HG02759 (cell line): Measurements from ENCODE around the gene ATE1.
"Not testable (repeated sequence)": the region's sequence is repeated elsewhere in the genome, so short reads cannot be mapped to it uniquely, and the experiment has no call there.

Source experiments
- ATAC-seq: cut with Tn5 transposase; IDR thresholded peaks from one replicate; pipeline ENCODE4 v1.9.1; 2021; ENCODE audit warnings: mild to moderate bottlenecking, moderate library complexity; ENCODE audit not compliant: unreplicated experiment

Gene ATE1

DNA sequence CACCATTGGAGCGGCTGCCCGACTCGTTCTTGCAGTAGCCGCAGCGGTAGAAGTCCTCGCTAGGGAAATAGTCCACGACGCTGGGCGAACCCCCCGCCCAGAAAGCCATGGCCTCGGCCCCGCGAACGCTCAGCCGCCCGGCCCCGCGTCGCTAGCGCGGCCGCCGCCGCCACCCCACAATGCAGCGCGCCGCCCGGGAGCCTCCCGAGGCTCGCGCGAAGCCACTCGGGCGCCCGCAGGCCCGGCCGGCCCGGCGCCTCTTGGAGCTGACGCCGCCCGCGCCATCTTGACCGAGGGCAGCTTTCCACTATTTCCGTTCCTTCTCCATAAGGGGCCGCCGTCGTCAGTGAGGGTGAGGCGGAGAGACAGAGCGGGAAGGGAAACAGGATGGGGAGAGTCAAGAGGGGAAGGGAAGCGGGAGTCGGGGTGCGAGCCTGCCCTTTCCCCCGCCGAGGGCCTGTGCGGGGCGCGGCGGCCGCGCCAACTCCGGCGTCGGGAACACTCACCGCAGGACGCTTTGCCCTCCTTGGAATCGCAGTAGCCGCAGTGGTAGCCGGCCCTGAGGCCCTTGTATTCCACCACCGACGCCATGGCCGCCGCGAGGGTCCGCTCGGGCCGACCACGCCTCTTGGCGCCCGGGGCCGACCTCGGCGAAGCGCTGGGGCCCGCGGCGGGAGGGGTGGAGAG is at the start of gene ATE1:
ATE1 (minus strand) TSS at position 191 of the 687 bp plus-strand sequence; CDS start at position 109, 82 bp downstream.
- peak; percentile 90 for ATAC-seq

DNA sequence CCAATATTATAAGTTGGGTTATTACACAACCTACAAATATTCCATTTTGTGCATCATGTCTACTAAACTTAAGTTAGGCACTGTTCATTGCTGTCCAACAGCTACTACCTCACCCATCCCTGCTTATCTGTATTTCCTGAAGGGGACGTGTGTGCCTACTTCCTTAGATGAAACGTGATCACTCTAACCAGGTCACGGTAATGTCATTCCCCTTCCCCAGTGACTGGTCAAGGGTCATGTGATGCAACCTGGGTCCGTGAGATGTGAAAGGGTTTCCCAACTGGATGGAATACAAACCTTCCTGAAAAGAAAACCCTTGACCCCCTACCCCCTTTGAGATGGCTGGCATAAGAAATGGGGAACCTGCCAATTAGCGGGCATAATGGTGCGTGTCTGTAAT is 48.8 kb upstream of the ATE1 start:
- no peak for ATAC-seq

DNA sequence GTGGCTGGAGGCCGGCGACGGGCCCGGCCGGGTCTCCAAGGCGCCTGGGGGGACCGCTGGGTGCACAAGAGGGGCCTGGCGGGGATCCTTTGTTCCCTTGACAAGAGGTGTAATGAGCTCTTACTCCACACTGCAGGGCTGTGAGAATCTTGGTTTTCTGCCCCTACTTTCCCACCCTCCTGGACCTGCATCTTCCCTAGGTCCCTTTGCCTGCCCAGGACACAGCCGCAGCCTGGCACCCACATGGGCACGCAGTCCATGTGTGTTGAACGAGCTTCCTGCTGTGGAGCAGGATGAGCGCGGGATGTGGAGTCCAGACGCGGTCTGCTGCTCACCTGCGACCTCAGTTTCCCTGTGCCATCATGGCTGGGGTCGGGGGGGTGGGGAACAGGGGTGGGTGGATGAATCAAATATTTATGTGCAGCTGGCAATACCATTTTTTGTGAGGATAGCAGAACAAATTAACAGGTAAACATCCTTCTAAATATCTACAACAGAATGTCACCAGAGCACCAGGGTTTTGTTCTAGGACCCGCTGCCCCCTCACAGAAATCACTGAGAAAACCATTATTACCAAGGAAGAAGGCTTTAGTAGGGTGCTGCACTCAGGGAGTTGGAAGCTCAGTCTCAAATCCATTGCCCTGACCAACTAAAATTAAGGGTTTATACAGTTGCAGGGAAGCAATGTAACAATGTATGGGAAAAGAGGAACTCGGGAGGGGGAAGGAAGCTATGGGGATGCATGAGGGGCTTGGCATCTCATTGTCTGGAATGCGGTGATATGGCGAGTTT is 47.7 kb upstream of the ATE1 start:
- ATAC-seq = no peak

DNA sequence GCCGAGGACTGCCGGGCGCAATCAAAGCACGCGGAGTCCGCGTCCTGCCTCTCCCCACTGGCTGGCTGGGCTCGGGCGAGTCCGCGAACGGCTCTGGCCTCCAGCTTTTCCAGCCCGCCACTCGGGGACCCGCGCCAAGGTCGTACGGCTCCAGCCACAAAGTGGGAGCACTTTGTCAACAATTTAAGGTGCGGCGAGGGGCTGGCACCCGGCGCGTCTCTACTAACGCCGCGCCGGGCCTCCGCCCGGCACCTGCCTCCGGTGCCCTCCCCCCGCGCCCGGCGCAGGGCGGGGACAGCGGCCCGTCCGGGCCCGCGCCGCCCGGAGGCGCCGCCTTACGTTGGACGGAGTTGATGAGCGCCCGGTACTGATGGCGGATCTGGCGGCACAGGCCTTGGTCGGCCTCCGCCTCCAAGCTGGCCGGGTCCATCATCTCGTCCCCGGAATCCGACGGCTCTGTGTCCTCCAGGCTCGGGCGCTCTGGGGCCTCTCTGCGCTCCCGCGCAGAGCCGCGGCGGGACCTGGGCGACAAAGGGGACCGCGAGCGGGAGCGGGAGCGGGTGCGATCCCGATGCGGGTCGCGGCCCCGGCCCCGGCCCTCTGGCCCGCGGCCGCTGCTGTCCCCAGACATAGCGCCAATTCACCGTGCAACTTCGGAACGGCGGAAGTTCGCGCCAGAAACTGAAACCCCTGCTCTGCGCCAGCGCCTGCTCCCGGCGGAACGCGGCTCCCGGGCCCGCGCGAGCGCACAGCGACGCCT is 46.9 kb upstream of the ATE1 start, which contains the start of gene NSMCE4A:
NSMCE4A (minus strand) TSS at position 683 of the 760 bp plus-strand sequence; CDS start at position 631, 52 bp downstream.
- peak; percentile 86 for ATAC-seq

DNA sequence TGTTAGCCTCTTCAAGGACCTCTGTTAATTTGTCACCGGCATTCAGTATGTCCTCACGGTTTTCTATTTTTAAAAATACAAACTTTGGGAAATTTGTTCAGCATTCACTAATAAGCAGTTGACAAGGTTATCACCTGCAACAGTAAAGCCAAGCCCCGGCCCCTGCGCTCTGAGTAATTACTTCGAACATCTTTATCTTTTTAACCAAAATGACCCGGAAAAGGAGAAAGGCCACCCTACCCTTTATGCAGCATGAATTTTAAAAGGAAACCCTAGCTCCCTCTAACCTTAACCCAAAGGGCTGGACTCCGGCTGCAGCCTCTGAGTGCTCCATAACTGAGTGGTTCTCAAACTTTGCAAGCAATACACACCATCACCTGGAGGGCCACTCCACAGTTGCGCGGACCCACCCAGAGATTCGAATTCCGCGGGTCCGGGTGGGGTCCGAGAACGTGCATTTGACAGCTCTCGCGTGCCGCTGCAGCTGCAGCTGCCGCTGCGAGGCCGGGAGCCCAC is 46.2 kb upstream of the ATE1 start:
- ATAC-seq = no peak

DNA sequence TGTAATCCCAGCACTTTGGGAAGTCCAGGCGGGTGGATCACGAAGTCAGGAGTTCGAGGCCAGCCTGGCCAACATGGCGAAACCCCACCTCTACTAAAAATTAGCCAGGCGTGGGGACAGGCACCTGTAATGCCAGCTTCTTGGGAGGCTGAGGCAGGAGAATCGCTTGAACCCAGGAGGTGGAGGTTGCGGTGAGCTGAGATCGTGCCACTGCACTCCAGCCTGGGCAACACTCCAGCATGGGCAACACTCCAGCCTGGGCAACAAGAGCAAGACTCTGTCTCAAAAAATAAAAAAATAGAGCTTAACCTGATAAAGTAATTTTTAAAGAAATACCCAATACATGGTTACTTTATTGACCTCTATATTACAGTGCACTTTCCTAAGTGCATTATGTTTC is 41.3 kb upstream of the ATE1 start:
- not testable (repeated sequence) for ATAC-seq

DNA sequence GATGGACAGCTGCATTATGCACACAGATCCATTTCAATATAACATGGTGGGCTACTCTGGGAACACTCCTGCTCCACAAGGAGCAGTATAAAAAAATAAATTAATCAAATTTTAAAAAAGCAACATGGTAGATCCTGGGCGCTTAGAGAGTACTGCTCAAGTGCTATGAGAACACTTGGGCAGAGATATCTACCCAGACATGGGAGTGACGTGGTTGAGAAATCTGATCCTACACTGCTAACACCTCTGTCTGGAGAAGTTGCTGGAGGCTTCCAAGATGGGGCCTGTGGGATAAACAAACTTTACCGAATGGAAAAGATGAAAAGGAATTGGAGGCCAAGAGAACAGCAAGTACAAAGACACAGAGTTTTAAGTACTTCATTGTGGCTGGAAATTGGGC is 38.2 kb upstream of the ATE1 start:
- no peak for ATAC-seq

DNA sequence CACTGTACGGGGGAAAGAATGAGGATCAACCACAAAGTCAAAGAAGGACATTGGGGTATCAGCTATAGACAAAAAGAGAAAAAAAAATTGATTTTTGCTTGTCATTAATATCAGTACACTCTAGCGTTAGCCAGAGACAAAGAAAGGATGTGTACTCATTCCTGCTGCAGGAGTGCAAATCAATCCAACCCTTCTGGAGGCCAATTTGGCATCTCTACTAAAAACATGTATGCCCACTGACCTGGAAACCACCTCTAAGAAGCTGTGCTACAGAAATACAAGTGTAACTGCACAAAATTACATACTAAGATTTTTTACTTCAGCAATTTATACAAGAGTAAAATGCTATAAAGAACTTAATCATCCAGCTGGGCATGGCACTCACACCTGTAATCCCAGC is 33.6 kb upstream of the ATE1 start:
- ATAC-seq = no peak

DNA sequence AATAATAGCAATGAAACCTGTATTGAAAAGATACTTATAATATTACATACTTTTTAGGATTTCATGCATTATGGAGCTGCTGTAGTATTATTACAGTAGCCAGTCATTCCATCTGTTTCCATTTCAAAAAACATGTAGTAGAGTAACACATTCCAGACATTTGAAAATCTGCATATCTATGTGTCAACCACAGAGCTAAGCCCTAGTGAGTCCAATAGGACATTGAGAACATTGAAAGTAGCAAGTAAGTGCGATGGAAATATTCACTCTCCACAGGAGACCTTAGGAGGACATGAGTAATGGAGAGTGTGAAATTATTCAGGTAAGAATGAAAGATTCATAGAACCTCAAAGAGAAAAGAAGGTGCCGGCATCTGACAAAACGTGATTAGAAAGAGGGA is 31.8 kb upstream of the ATE1 start:
- no peak for ATAC-seq

DNA sequence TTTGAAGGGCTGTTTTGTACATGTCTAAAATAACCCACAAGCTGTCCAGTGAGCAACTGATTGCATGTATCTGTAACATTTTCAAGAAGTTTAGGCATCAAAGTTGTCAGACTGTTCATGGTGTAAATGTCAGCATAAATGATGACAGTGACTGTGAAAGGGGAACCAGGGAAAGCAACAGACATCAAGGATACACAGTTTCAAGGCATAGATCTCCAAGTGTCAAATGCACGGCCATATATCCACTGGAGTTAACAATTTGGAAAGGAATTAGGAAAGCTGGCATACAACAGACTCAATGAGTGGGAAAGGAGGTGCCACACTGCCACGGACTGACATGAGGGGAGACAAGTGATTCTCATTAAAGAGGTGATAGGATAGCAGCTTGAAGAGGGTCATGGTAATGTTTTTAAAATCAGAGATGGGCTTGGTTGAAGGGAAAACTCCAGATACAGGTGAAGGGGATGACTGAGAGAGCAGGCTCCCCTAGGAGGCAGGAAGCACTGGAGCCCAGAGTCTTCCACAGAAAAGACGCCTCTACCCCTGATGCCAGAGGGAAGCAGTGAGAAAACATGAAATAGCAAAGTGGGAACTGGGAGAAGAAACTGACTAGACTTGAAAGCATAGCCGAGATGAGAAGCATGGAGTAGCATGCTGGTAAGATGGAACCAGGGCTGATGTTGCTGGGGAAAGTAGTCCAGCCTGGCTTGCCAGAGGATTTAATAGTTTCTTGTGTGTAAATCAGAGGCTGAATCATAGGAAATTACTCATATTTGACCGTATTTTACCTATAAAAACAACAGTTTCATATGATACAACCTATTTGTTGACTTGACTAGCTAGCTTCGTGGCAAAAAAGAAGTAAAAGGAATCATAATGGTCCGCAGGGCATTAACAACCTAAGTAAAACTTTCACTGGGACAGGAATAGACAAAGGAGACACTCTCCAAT is 28.6 kb upstream of the ATE1 start:
- ATAC-seq = no peak

DNA sequence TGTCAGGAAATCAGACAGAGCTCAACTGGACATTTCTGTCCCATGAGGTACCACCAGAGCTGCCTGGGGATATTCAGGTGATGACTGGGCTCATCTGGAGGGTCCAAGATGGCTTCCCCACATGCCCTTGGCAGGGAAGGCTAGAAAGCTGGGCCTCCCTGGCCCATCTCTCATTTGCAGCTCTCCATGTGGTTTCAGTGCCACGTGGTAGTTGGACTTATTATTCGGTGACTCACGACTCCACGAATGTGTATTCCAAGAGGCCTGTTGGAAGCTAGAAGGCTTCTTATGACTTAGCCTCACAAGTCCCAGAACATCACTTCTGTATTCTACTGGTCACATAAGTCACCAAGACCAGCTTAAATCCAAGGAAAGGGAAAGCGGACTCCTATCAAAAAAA is 24.4 kb upstream of the ATE1 start:
- no peak for ATAC-seq

DNA sequence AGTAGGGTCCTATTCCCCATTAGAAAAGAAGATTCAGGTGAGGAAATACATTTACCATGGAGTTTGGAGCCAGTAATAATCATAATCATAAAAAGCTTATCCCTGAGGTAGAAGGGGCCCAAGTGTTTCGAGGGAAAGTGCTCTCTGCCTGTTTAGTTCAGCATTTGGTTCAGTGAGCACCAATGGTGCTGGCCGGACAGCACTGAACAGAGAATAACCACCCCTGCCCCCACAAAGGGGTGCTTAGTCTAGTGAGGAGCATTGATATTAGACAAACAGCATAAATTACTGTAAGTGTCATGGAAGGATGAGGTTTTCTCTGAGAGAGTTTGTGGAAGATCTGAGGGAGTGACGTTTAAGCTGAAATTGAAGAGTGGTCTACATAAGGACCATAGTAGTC is 21.6 kb upstream of the ATE1 start:
- ATAC-seq = no peak

DNA sequence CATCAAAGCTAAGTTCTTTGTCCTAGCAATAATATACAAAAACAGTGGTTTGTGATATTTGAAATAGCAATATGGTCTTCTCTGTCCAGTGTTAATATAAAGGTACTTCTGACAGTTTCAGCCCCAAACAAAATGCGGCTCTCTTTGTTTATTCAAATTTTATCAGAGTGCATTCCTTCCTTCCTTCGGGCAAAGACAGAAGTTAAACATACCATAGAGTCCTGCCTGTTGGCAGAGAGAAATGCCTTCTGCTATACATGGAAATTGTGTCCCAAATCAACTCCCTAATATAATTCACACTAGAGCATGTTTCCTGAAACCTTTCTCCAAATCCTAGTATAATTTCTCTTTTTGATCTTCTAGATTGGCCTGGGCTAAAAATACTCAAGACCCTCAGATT is 21.2 kb upstream of the ATE1 start:
- no peak for ATAC-seq

DNA sequence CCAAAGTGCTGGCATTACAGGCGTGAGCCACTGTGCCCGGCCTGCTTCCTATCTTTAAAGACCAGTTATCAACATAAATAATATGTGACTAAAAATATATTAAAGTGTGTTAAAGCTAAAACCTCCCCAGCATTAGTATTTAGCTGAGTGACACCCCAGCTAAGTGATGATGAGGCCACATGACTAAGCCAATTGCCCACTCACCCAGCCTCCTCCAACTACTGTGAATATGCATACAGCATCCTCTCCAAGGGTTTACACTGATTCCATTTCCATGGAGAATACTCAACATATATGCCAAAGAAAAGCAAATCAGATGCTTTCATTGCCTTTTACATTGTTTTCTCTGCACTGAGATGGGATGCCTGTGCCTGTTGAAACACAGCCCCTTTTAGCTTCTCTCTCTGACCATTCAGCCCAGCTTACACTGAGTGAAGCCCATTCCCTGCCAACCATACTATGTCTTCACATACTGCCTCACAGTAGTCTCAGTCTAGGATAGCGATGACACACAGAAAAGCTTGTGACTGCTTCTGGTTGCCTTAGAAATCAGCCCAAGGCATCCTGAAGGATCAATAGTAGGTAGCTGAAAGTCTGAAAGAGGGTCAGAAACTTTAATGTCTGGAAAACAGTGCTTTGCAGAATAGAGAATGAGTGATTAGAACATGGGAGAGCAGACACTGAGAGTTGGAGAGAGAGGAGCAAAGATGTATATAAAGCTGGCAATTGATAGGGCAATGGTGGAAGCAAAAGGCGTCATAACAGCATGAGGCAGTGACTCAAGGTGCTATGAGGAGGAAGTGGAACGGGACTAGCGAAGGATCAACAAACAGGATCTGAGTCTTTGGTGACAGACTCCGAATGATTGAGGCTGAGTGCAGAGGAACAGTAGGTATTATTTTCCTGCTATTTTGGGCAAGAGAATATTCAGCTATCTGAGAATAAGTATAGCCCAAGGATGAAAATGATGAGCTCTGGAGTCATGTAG is 19.8 kb upstream of the ATE1 start:
- ATAC-seq = no peak

DNA sequence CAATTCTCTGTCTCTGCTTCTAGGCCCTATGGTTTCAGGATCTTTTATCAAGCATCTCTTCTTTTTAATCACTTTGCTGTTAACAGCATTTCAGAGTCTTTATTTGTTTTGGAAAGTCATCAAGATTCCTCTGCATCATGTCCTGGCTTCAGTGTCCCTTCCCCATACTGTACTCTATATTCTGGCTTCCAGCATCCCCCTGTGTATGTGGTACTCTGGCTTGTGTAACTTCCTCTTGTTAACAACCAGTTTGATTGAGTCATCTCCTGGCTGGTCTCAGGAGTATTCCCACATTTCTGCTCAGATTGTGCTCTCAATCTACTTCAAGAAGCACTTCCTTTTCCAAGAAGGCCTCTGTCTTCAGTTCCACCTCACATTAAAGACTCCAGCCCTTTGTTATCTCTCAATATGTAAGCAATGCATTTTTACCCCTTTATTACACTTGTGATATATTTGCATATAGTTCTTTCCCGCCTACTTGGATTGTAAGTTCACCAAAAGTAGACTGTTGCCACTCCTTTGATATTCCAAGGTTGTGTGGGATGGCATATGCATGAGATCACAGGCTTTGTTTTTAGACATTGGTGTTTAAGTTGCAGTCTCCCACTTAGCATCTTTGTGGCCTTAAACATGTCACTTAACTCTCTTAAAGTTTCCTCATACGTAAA is 15.1 kb upstream of the ATE1 start:
- ATAC-seq = no peak

DNA sequence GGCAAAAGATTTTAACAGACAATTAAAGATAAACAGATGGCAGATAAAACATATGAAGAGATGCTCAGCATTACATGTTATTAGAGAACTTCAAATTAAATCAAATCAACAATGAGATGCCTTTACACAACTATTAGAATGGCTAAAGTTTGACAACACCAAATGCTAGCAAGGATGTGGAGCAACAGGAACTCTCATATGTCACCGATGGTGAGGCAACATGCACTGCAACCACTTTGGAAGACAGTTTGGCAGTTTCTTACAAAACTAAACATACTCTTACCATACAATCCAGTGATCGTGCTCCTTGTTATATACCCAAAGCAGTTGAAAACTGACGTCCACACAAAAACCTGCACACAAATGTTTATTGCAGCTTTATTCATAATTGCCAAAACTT is 13.7 kb upstream of the ATE1 start:
- no peak for ATAC-seq

DNA sequence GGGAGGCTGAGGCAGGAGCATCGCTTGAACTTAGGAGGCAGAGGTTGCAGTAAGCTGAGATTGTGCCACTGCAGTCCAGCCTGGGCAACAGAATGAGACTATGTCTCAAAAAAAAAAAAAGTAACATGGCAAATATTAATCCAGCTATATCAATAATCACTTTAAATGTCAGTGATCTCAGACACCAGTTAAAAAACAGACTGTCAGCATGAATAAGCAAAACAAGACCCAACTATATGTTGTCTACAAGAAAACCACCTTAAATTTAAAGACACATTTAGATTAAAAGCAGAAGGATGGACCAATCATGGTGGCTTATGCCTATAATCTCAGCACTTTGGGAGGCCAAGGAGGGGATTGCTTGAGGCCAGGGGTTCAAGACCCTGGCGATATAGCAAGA is 8.5 kb upstream of the ATE1 start:
- ATAC-seq = no peak

DNA sequence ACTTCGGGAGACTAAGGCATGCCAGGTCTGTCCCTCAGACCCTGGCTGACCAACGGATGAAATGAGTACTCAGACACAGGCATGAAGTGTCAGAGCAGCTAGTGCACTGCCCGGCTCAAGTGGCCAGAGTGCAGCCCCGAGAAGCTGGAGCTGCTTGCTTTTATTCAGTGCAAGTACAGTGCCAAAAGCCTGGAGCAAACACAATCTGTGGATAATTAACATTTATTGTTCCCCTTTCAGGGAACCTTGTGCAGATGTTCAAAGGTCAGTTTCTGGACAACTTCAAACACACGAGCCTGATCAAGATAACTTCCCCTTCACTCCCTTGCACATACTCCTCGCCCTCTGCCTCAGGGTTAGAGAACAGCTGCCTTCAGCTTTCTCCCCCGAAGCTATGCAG is 7.9 kb upstream of the ATE1 start:
- ATAC-seq = no peak
